Measurements from ENCODE around the gene PCCA. TPM values are rescaled to one million over a fixed set of nuclear protein-coding genes. Genes with fewer than 3 reads are reported as not detected.

Gene PCCA
- total and polyA plus RNA-seq, 8 donors, result 31.4 to 140 (median 77.0) TPM

- 87 to 94% (median 89%) methylated on average over 22 to 27 of the region's 27 CpGs for WGBS, 5 donors
- no peak for DNase-seq
- intact Hi-C loops (cut with DNase I; ENCODE audit: low total_unique reads), result no loop called here
- H3K36me3 ChIP-seq, result peaks cover 4 to 65% (median 61%) of the 10 kb centered on the region in 4 donors
- H3K4me1 ChIP-seq, result no peaks in the 10 kb centered on the region
- H3K27ac ChIP-seq, result no peak overlapping the region
- no peaks in the 10 kb centered on the region for H3K9me3 ChIP-seq
- TF ChIP-seq EP300 (IDR thresholded peaks at IDR 0.05) (no peak), CTCF (IDR thresholded peaks at IDR 0.05) (no peak), POLR2A (IDR thresholded peaks at IDR 0.05) (no peak), POLR2AphosphoS5 (IDR thresholded peaks at IDR 0.05) (no peak)
- no peak overlapping the region for H3K4me3 ChIP-seq
- no peaks in the 10 kb centered on the region for H3K27me3 ChIP-seq
Observed at GRCh38 chr13:100526318-100527000, 437.6 kb downstream of the PCCA start.

- intact Hi-C loops (cut with DNase I; ENCODE audit: low total_unique reads), result no loop called here
- Histone ChIP-seq H3K4me3 (no peak overlapping the region), H3K4me1 (peaks cover 0 to 5% (median 3%) of the 10 kb centered on the region in 4 donors), H3K27me3 (no peaks in the 10 kb centered on the region), H3K9me3 (no peaks in the 10 kb centered on the region), H3K36me3 (peaks cover 4 to 77% (median 72%) of the 10 kb centered on the region in 4 donors), H3K27ac (no peak overlapping the region)
- no peak for DNase-seq
- TF ChIP-seq POLR2A (IDR thresholded peaks at IDR 0.05) (no peak), EP300 (IDR thresholded peaks at IDR 0.05) (no peak)
- 87 to 96% (median 90%) methylated on average over 9 of the region's 9 CpGs for WGBS, 5 donors
Observed at GRCh38 chr13:100527644-100528043, 438.8 kb downstream of the PCCA start.

GRCh38 chr13:100528353-100528752, 439.5 kb downstream of the PCCA start:
- WGBS, 5 donors, result 92 to 96% (median 95%) methylated on average over 9 of the region's 9 CpGs
- Histone ChIP-seq H3K27me3 (no peaks in the 10 kb centered on the region), H3K9me3 (no peaks in the 10 kb centered on the region), H3K27ac (no peak overlapping the region), H3K4me1 (peaks cover 6 to 12% (median 9%) of the 10 kb centered on the region in 4 donors), H3K4me3 (no peak overlapping the region), H3K36me3 (peaks cover 4 to 80% (median 73%) of the 10 kb centered on the region in 4 donors)
- DNase-seq, result no peak
- no peak for TF ChIP-seq EP300 (IDR thresholded peaks at IDR 0.05)
- TF ChIP-seq POLR2A (IDR thresholded peaks at IDR 0.05), result no peak
- no peak for TF ChIP-seq CTCF (IDR thresholded peaks at IDR 0.05)
- no peak for TF ChIP-seq POLR2AphosphoS5 (IDR thresholded peaks at IDR 0.05)
- intact Hi-C loops (cut with DNase I; ENCODE audit: low total_unique reads), result no loop called here

- DNase-seq, result no peak
- intact Hi-C loops (cut with DNase I; ENCODE audit: low total_unique reads), result no loop called here
- H3K36me3 ChIP-seq, result peaks cover 4 to 78% (median 71%) of the 10 kb centered on the region in 4 donors
Observed at GRCh38 chr13:100528820-100529219, 439.9 kb downstream of the PCCA start.

More at GRCh38 chr13:100528820-100529219, 439.9 kb downstream of the PCCA start:
- no peak overlapping the region for H3K27ac ChIP-seq
- H3K9me3 ChIP-seq, result no peaks in the 10 kb centered on the region
- H3K4me3 ChIP-seq, result no peak overlapping the region
- peaks cover 6 to 17% (median 11%) of the 10 kb centered on the region in 4 donors for H3K4me1 ChIP-seq
- TF ChIP-seq POLR2A (IDR thresholded peaks at IDR 0.05) (no peak), EP300 (IDR thresholded peaks at IDR 0.05) (no peak), CTCF (IDR thresholded peaks at IDR 0.05) (no peak), POLR2AphosphoS5 (IDR thresholded peaks at IDR 0.05) (no peak)
- no peaks in the 10 kb centered on the region for H3K27me3 ChIP-seq
- 93 to 99% (median 96%) methylated on average over 11 of the region's 11 CpGs for WGBS, 5 donors
